ENCODE measurements around the gene SHISA7. TPM values are rescaled to one million over a fixed set of nuclear protein-coding genes. Genes with fewer than 3 reads are reported as not detected.

The SHISA7 gene
- total RNA-seq, 4 donors from 2014 or later, result not detected

DNA sequence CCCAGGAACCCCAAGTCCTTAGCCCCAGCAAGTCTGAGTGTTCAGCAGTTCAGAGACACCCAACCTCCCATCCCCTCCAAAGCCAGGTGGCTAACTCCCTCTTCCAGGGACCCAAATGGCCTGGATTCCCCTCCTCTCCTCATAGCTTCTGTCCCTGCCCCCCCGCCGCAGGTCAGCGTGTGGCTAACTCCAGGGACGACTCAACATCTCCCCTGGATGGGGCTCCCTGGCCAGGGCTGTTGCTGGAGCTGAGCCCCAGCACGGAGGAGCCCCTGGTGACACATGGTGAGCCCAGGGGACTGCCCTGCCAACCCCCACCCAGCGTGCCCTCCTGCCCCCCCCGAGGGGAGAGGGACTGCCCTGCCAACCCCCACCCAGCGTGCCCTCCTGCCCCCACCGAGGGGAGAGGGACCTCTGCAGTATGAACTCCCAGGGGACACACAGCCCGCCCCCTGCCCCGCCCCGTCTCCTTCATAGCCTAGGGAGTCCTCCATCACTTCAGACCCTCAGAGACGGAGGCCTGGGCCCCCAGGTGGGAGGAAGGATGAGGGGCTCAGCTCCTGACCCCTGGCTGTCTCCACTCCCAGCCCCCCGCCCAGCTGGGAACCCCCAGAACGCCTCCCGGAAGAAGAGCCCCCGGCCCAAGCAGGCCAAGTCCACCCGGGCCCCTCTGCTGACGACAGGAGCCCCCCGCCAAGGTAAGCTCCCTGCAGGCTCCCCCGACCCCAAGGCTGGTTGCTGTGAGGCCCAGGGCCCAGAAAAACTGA lies 46.8 kb upstream of the SHISA7 start:
- peak; percentile 35 to 50 for DNase-seq
- TF ChIP-seq, protein P1, sequence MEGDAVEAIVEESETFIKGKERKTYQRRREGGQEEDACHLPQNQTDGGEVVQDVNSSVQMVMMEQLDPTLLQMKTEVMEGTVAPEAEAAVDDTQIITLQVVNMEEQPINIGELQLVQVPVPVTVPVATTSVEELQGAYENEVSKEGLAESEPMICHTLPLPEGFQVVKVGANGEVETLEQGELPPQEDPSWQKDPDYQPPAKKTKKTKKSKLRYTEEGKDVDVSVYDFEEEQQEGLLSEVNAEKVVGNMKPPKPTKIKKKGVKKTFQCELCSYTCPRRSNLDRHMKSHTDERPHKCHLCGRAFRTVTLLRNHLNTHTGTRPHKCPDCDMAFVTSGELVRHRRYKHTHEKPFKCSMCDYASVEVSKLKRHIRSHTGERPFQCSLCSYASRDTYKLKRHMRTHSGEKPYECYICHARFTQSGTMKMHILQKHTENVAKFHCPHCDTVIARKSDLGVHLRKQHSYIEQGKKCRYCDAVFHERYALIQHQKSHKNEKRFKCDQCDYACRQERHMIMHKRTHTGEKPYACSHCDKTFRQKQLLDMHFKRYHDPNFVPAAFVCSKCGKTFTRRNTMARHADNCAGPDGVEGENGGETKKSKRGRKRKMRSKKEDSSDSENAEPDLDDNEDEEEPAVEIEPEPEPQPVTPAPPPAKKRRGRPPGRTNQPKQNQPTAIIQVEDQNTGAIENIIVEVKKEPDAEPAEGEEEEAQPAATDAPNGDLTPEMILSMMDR (IDR thresholded peaks at IDR 0.05), result no peak
- no peak for TF ChIP-seq POLR2A (IDR thresholded peaks at IDR 0.05)
- Histone ChIP-seq H3K36me3 (no peaks in the 10 kb centered on the region), H3K27me3 (no peaks in the 10 kb centered on the region), H3K4me3 (no peak overlapping the region), H3K27ac (peak overlapping the region; percentile 96 to 99), H3K9me3 (no peaks in the 10 kb centered on the region), H3K4me1 (peaks cover 8 to 20% of the 10 kb centered on the region in 2 donors)
- intact Hi-C loops (cut with DNase I; ENCODE audit: low total_unique reads), result no loop called here

DNA sequence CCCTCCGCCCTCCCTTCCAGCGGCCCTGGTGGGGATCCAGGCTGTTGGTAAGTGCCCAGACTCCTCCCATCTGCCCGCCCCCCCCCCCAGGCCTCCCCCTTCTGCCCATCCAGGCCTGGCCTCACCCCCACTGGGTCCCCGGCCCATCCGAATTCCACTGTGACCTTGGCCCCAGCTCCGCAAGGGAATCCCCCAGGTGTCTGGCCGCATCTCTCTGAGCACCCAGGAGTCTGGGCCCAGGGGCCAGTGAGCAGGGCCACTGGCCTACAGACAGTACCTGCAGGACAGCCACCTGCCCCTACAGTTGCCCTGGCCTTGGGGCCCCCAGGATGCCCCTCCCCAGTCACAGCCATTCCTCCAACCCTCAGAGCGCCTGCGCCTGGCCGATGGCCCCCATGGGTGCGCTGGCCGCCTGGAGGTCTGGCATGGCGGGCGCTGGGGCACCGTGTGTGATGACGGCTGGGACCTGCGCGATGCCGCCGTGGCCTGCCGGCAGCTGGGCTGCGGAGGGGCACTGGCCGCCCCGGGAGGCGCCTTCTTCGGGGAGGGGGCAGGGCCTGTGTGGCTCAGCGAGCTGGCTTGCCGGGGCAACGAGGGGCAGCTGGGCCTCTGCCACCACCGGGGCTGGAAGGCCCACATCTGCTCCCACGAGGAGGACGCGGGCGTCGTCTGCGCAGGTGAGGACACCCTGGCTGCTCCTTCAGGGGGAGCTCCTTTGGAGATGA lies 46.0 kb upstream of the SHISA7 start:
- H3K4me1 ChIP-seq, result peaks cover 13 to 26% of the 10 kb centered on the region in 2 donors
- H3K9me3 ChIP-seq, result no peaks in the 10 kb centered on the region
- H3K27ac ChIP-seq, result peak overlapping the region; percentile 96 to 99
- H3K36me3 ChIP-seq, result no peaks in the 10 kb centered on the region
- no peak for TF ChIP-seq POLR2A (IDR thresholded peaks at IDR 0.05)
- TF ChIP-seq, protein P1 (IDR thresholded peaks at IDR 0.05), result no peak
- intact Hi-C loops (cut with DNase I; ENCODE audit: low total_unique reads), result no loop called here
- DNase-seq, result peak; percentile 65 to 66
- H3K4me3 ChIP-seq, result no peak overlapping the region
- no peaks in the 10 kb centered on the region for H3K27me3 ChIP-seq

DNA sequence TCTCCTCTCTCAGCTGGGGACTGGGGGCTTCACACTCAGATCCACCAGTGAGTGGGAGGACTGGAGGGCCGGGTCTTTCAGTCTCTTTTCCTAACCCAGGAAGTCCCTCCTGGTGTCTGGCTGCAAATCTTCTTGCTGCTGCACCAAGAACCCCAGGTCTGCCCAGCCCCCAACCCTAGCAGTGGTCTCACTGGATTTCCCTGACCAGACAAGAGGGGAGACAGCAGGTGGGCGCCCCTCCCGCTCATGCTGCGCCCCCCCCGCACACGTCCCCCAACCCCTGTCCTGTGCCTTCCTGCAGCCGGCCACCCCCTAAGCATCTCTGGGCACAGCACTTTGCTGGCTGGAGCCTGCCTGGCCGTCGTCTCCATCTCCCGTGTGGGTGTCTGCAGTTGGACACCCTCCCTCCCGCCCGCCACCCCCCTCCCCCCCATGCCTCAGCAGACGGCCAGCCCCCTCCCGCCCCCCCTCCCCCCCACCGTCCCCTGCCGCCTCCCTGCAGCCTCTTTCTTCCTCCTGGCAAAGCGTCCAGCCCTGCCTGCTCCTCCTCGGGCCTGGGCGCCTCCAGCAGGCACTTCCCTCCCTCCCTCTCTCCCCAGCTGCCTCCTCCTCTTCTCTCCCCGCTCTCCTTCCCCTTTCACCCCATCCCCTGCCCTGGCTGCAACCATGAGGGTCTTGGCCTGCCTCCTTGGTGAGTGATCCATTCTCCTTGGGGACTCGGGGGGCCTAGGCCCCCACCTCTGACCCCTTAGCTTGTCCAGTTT lies 45.0 kb upstream of the SHISA7 start, which contains the start of gene SSC5D:
TSS of gene SSC5D (plus strand) at position 513 of the 764 bp plus-strand sequence. CDS start at position 667, 154 bp downstream.
- no peaks in the 10 kb centered on the region for H3K27me3 ChIP-seq
- intact Hi-C loops (cut with DNase I; ENCODE audit: low total_unique reads), result no loop called here
- no peaks in the 10 kb centered on the region for H3K36me3 ChIP-seq
- TF ChIP-seq, protein P1 (IDR thresholded peaks at IDR 0.05), result no peak
- H3K27ac ChIP-seq, result peak within 1 kb of the TSS; percentile 96 to 99
- DNase-seq, result peak; percentile 76
- H3K9me3 ChIP-seq, result no peaks in the 10 kb centered on the region
- peak within 1 kb of the TSS; percentile 20 to 21 for H3K4me3 ChIP-seq
- H3K4me1 ChIP-seq, result peaks cover 14 to 29% of the 10 kb centered on the region in 2 donors

DNA sequence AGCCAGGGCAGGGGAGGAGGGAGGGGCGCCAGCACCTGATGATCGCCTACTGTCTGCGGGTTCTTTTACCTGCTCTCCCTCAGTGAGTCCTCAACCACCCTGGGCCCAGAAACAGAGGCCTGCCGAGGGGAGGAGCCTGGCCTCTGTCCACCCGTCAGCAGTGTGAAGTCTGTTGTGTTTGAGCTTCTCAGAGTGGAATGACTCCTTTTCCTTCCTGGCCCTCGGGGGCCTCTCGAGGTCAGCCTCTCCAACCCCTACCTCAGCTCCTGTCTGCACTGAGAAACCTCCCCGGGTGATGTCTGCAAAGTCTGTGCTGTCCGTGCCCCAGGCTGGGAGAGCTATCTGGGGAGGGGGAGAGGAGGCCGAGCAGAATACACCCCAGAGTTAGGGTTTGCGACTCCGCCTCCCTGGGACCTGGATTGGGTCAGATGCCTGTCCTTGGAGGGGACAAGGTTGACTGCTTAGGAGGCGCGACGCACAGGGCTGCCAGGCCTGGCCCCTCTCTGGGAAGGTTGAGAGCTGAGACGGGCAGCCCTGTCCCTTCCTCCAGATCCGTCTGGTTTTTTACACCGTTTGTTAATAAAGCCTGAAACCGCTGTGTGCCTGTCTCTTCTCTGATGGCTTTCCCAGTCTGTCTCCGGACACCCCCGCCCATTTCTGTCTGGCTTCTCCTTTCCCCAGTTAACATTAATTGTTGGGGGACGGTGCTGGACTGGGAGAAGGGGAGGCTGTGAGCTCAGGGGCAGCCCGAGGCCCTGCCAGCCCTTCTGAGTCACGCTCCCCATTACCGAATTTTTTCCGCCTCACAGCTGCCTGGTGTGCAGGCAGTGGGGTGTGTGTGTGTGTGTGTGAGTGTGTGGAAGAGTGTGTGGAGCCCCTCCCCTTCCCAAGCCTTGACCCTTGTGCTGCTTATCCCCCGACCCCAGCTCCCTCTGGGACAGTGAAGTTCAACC lies 44.1 kb upstream of the SHISA7 start:
- Histone ChIP-seq H3K9me3 (no peaks in the 10 kb centered on the region), H3K4me1 (peaks cover 13 to 31% of the 10 kb centered on the region in 2 donors), H3K27ac (peak overlapping the region; percentile 96 to 99), H3K4me3 (no peak overlapping the region), H3K36me3 (no peaks in the 10 kb centered on the region), H3K27me3 (no peaks in the 10 kb centered on the region)
- peak; percentile 93 to 94 for DNase-seq
- intact Hi-C loops (cut with DNase I; ENCODE audit: low total_unique reads), result no loop called here
- TF ChIP-seq, protein P1 (IDR thresholded peaks at IDR 0.05), result no peak
- TF ChIP-seq POLR2A (IDR thresholded peaks at IDR 0.05), result peak; percentile 54 to 58

All from uterus (tissue), 4 donors.